Measurements from ENCODE around the gene CASS4. TPM values are rescaled to one million over a fixed set of nuclear protein-coding genes. Genes with fewer than 3 reads are reported as not detected.

The CASS4 gene
- total RNA-seq, 4 donors from 2014 or later = 1.2 to 9.0 (median 4.4) TPM

- H3K36me3 ChIP-seq = peaks cover 0 to 3% of the 10 kb centered on the region in 2 donors
These were observed 3.0 kb downstream of the CASS4 start for GRCh38 chr20:56414842-56415765.

GRCh38 chr20:56417402-56417801 is 5.3 kb downstream of the CASS4 start:
- 86 to 88% methylated on average over 4 to 6 of the region's 7 CpGs for WGBS, 2 donors (ENCODE audit: low coverage in 1 of 2)
- no peak overlapping the region for H3K4me3 ChIP-seq
- H3K27me3 ChIP-seq = no peaks in the 10 kb centered on the region
- no peaks in the 10 kb centered on the region for H3K9me3 ChIP-seq
- no peak for TF ChIP-seq EP300 (IDR thresholded peaks at IDR 0.05)
- no peak for TF ChIP-seq POLR2AphosphoS5 (IDR thresholded peaks at IDR 0.05)
- ATAC-seq = no peak
- no peak overlapping the region for H3K27ac ChIP-seq
- H3K4me1 ChIP-seq = peaks cover 0 to 14% (median 0%) of the 10 kb centered on the region in 3 donors
- peaks cover 0 to 3% of the 10 kb centered on the region in 2 donors for H3K36me3 ChIP-seq

More at GRCh38 chr20:56414842-56415765, 3.0 kb downstream of the CASS4 start:
- Histone ChIP-seq H3K27ac (no peak overlapping the region), H3K4me1 (peaks cover 0 to 25% (median 4%) of the 10 kb centered on the region in 3 donors), H3K27me3 (no peaks in the 10 kb centered on the region), H3K4me3 (no peak overlapping the region), H3K9me3 (no peaks in the 10 kb centered on the region)
- TF ChIP-seq CTCF (IDR thresholded peaks at IDR 0.05) (no peak), EP300 (IDR thresholded peaks at IDR 0.05) (no peak), POLR2AphosphoS5 (IDR thresholded peaks at IDR 0.05) (no peak), POLR2A (IDR thresholded peaks at IDR 0.05) (no peak)
- ATAC-seq = no peak
- 77 to 93% methylated on average over 3 to 12 of the region's 12 CpGs for WGBS, 2 donors (ENCODE audit: low coverage in 1 of 2)

GRCh38 chr20:56417911-56418310 is 5.9 kb downstream of the CASS4 start:
- TF ChIP-seq EP300 (IDR thresholded peaks at IDR 0.05) (no peak), POLR2AphosphoS5 (IDR thresholded peaks at IDR 0.05) (no peak), CTCF (IDR thresholded peaks at IDR 0.05) (no peak), POLR2A (IDR thresholded peaks at IDR 0.05) (no peak)
- Histone ChIP-seq H3K4me3 (no peak overlapping the region), H3K4me1 (peaks cover 0 to 16% (median 0%) of the 10 kb centered on the region in 3 donors), H3K9me3 (no peaks in the 10 kb centered on the region), H3K27ac (peak overlapping the region in 3 of 4 donors; percentile 24 to 29 (median 25)), H3K27me3 (no peaks in the 10 kb centered on the region), H3K36me3 (peaks cover 0 to 3% of the 10 kb centered on the region in 2 donors)
- 90% methylated on average over 1 of the region's 4 CpGs; no CpG with 5 or more reads in 1 of the 2 donors for WGBS, 2 donors (ENCODE audit: low coverage in 1 of 2)
- no peak for ATAC-seq

- H3K4me1 ChIP-seq = peaks cover 0 to 16% (median 0%) of the 10 kb centered on the region in 3 donors
- no peaks in the 10 kb centered on the region for H3K9me3 ChIP-seq
- H3K4me3 ChIP-seq = no peak overlapping the region
- peak overlapping the region in 3 of 4 donors; percentile 24 to 29 (median 25) for H3K27ac ChIP-seq
- TF ChIP-seq EP300 (IDR thresholded peaks at IDR 0.05) (no peak), POLR2A (IDR thresholded peaks at IDR 0.05) (no peak), POLR2AphosphoS5 (IDR thresholded peaks at IDR 0.05) (no peak), CTCF (IDR thresholded peaks at IDR 0.05) (no peak)
- H3K36me3 ChIP-seq = peaks cover 0 to 3% of the 10 kb centered on the region in 2 donors
- no peaks in the 10 kb centered on the region for H3K27me3 ChIP-seq
- ATAC-seq = no peak
- 65 to 92% methylated on average over 4 to 11 of the region's 11 CpGs for WGBS, 2 donors (ENCODE audit: low coverage in 1 of 2)
These were observed 6.4 kb downstream of the CASS4 start for GRCh38 chr20:56418385-56418861.

GRCh38 chr20:56420028-56420427 is 8.0 kb downstream of the CASS4 start:
- WGBS, 2 donors (ENCODE audit: low coverage in 1 of 2) = 80 to 83% methylated on average over 2 of the region's 2 CpGs
- Histone ChIP-seq H3K27me3 (no peaks in the 10 kb centered on the region), H3K27ac (peak overlapping the region in 1 of 4 donors; percentile 42), H3K4me1 (peaks cover 0 to 16% (median 0%) of the 10 kb centered on the region in 3 donors), H3K4me3 (no peak overlapping the region), H3K9me3 (no peaks in the 10 kb centered on the region), H3K36me3 (no peaks in the 10 kb centered on the region)
- TF ChIP-seq EP300 (IDR thresholded peaks at IDR 0.05) (no peak), CTCF (IDR thresholded peaks at IDR 0.05) (no peak), POLR2A (IDR thresholded peaks at IDR 0.05) (no peak), POLR2AphosphoS5 (IDR thresholded peaks at IDR 0.05) (no peak)
- no peak for ATAC-seq

Data from gastroesophageal sphincter (tissue), 4 donors.